ENCODE results near the gene LAMA5.
"Not testable (repeated sequence)": the region's sequence is repeated elsewhere in the genome, so short reads cannot be mapped to it uniquely, and the experiment has no call there.

Gene LAMA5

DNA sequence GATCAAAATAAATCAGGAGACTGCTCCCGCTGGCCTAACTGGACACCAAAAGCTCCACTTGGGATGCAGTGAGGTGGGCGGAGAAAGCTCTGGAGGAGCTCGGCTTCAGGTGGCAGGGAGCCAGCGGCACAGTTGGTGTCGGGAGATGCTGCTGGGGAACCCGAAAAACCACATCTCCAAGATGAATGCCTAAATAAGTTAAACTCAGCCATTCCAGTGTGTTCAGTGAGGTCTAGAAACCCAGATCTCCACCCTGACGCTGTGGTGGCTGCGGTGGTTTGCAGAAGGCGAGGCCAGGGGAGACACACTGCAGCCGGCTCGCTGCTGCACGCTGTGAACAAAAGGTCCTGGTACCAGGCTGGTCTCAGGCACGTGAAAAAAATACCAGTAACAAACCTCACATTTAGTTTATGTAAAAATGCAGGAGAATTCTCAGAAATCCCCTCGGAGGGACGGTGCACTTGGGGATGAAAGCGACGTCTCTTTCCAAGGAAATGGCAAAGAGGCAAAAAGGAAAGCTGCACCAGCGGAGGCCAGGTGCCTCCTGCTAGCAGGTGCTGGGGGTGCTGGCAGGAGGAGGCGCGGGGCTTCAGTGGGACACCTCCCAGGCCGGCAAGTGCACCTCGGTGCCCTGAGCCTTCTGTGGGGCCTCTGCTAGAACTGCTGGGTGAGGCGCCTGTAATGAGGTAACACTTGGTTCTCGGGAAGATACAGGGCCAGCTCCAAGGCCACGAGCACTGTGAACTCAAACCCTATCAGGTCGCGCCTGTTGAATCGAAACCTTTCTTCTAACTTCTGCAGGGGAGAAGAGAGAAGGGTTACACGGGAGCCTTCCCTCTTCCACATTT, 23.4 kb upstream of the LAMA5 start:
- DNase-seq (ENCODE audit: low read depth, low spot score), result no peak

DNA sequence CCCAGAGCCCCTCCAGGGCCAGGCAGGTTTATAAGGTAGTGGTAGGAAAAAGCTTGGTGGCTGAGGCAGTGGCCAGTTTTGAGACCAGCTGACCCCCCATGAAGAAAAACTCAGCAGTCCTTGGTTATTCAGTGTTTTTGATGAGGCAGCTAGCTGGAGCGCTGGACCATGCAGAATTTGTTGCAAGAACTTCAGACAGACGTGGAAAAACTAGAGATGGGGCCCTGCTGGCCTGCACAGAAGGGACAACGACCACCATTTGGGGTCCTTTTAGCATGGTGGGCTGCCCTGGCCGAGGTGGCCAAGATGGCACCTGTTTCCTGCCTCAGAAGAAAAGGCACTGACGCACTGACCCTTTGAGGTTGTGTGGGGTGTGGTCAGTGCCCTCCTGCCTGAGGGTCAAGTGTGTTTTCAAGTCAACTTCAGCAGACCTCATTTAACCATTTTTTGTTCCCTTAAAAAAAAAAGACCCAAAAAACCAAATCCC, 22.5 kb upstream of the LAMA5 start:
- no peak for DNase-seq (ENCODE audit: low read depth, low spot score)

DNA sequence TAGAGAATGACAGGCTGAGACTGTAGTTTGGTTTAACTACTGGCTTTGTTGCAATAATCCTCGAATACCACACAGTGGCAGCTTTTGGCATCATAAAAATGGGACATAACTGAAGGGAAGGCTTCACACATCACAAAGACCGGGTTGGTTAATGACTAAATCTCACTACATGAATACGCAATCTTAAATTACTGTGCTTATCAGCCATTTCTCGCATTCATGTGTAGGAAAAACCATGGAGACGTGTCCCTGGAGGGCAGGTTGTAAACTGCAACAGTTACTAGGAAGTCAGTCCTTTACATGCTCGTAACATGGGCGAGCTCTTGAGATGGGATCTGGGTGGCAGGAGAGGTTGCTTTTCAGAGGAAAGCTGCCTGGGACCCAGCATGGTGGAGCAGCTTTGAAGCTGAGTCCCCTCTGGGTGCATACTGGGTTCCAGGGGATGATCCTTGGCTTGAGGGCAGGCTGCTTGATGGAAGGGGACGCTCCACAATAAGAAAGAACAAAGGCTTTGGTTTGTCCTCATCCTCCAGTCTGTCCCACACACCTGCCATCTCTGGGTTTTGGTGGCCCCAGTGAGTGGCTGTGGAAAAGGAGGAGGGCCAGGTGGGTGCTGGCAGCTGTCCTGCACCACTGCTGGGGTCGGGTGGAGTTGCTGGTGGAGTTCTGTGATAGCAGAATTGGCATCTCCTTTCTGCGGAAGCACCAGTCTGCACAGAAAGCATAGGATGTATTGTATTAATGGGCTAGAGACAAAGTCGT, 21.9 kb upstream of the LAMA5 start:
- DNase-seq (ENCODE audit: low read depth, low spot score), result no peak

DNA sequence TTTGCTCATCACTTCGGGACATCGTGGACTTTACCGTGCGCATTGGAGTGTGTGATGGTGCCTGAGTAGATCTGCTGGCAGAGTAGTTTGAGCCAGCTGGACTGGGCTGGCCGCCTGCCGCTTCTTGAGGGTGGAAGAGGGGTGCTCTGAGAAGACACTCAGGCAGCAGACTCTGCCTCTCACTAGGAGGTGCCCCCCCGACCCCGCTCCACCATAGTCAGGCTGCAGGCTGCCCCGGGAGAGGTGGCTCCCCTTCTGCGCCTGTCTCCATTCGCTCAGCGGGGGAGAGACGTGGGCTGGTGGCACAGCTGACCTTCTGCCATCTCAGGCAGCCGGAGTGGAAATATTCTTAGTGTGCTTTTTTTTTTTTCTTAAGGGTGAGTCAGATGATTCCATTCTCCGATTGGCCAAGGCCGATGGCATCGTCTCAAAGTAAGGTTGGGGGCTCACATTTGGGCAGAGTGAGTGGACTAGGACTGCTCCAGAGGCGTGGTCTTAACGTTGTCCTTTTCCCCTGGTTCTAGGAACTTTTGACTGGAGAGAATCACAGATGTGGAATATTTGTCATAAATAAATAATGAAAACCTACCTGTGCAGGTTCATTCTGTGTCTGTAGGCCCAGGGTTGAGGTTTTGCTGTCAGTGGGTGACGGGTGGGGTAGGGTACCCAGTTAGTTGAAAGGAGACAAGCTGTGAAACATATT, 21.0 kb upstream of the LAMA5 start:
- DNase-seq (ENCODE audit: low read depth, low spot score), result no peak

DNA sequence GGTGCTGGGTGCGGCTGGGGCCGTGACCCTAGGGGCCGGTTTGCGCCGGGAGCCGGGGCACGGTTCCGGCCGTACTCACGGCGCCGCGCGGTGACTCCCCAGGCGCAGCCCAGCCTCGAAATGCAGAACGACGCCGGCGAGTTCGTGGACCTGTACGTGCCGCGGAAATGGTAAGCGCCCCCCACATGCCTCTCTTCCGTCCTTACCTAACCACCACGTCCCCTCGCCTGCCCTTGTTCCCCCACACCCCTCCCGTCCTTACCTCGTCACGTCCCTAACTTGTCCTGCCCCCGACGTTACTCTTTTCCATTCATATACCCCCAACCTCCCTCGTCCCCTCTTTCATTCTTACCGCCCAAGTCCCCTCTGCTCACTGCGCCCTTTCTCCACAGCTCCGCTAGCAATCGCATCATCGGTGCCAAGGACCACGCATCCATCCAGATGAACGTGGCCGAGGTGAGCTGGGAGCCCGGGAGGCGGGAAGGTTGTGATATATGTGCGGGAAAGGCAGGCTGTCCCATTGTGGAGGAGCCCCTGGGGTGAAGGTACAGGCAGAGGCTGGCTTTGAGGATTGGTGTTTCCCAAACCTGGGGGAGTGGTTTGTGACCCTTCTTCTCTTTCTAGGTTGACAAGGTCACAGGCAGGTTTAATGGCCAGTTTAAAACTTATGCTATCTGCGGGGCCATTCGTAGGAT, 20.3 kb upstream of the LAMA5 start:
- DNase-seq (ENCODE audit: low read depth, low spot score), result no peak

DNA sequence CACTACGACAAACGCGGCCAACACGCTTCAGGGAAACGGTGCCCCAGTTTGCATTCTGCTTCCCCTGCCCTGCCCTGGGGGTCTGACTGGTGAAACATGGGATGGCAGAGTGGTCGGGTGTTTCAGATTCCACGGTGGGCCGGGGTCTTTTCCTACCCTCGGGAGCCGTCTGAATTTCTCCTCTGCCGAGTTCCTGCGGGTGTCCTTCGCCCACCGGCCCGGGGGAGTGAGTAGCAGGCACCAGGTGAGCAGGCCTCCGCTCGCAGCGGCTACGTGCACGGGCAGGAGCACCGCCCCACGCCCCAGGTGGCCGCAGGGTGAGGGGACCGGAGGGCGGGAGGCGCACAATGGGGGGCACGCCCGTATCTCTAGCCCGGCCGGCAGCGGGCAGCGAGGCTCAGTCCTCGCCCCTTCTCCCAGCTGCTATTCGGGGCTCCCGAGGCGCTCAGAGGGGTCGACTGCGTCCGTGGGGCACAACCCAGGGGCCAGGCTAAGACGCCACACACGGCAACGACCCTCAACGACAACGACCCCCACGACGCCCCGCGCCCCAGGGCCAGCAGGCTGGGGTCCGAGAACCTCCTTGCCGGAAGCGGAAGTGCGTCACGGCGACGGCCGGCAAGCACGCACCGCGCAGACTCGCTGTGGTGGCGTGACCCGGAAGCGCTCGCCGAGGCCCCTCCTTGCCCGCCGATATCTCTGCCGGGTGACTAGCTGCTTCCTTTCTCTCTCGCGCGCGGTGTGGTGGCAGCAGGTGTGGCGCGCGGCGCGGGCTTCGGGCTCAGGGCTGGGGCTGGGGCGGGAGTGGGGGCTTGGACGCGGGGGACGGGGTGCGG, 19.5 kb upstream of the LAMA5 start, which contains the start of gene RPS21:
Gene RPS21, plus strand, starts transcription at position 721 of the 836 bp plus-strand sequence. CDS start 236 bp downstream, outside the sequence.
- DNase-seq (ENCODE audit: low read depth, low spot score), result no peak

DNA sequence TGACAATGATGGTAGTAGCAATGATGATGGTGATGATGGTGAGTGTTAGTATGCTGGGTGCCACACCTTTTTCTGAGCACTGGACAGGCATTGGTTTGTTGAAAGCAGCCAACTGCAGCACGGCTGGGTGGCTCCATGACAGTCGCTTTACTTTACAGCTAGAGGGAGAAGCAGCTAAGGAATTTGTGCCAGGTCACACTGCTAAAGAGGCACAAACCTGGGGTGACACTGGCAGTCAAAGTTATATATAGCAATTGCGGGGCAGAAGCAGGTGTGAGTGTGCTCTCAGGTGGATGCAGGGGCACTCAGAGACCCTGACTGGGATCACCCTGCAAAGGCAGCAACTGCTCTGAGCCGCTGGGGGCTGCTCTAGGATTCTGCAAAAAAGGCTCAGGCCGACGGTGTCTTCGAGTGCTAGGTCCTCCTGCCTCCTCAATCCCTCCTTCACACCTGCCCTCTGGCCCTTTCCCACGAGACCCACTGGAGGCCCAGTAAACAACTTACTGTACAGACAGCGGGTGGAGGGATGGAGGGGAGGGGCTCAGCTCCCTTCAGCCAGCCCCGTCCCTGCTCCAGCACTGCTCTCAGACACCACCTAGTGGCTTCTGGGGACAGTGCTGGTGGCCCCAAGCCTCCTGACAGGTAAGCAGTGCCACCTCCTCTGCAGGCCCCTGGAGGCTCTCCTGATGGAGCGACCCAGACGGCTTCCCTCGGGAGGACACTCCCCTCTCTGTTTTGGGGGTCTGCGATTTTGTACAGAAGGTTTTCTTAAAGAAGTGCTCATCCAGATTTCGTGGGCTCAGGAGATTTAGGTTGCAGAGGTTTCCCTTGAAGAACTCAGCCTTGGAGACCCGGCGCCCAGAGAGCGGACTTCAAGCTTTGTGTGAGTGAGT, 15.4 kb upstream of the LAMA5 start:
- DNase-seq (ENCODE audit: low read depth, low spot score), result no peak

DNA sequence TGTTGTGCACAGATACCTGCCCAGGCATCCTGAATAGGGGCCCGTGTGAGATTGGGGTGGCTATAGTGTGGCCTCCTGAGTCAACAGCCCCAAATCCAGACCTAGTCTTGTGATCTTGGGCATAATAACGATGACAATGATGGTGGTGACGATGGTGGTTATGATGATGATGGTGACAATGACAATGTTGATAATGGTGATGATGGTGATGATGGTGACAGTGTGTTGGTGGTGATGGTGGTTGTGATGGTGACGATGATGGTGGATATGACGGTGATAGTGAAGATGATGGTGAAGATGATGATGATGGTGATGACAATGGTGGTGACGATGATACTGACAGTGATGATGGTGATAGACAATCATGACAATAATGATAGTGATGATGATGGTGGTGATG, 14.7 kb upstream of the LAMA5 start:
- DNase-seq (ENCODE audit: low read depth, low spot score), result no peak

DNA sequence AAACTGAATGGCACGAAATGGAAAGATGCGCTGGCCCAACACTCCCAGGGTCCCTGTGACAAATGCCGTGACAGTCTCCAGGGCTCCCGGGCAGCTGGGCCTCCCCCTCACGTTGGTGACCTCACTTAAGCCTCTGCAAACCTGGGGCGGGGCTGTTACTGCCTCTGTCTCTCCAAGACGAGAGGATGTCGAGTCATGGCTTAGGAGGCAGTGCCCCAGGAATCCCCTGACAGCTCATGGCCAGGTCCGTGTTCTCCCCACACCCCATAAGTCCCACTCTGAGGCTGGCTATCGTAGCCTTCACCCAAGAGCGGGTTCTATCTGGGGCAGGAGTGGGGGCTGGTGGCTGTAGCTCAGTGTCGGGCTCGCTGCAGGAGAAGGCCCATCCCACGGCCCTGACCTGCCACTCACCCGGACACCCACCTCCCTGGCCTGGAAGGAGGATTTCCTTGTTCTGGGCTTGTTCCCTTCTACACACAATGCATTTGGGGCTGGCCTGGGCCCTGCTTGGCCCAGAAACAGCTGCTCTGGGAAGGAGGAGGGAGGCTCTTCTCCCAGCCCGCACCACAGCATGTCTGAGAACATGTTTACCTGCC, 14.2 kb upstream of the LAMA5 start:
- DNase-seq (ENCODE audit: low read depth, low spot score), result no peak

DNA sequence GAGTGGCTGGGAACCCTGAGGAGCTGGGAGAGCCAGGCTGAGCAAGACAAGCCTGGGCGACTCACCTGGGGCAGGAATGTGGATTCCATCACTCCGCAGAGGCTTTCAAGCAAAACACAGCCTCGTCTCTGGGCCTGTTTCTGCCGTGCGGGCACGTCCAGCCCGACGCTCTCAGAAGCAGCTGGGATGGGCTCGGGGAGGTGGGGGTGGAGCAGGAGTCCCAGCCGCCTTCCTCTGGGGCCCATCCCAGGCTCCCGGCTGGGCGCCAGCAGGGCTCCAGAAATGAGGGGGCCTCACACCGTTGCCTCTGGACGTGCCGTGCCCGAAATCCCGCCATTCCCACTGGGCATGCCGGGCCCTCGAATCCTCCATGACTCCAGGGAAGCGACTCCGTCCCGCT, 11.1 kb upstream of the LAMA5 start:
- no peak for DNase-seq (ENCODE audit: low read depth, low spot score)

DNA sequence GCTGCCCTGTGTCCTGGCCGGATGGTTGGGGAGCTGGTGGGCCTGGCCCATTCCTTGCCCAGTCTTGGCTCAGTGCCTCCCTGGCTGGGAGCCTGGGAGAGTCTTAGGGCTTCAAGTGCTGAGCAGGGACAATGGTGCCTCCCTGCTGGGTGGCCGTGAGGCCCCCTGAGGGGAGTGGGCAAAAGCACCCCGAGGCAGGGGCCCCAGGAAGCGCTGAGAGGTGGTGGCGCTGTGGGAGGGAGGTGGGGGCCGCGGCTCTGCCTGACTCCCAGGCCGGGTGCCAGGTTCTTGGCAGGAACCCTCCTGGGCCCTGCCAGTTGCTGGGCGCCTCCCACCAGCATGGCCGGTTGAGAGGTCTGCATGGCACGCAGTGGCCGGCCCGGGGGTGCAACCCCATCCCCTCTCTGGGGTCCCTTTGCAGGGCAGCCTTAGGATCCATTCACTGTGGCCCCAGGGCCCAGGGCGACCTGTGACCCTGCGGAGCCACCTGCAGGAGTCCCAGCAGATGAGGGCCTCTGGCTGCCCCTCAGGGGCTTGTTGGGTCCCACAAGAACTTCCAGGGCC, 10.6 kb upstream of the LAMA5 start:
- no peak for DNase-seq (ENCODE audit: low read depth, low spot score)

DNA sequence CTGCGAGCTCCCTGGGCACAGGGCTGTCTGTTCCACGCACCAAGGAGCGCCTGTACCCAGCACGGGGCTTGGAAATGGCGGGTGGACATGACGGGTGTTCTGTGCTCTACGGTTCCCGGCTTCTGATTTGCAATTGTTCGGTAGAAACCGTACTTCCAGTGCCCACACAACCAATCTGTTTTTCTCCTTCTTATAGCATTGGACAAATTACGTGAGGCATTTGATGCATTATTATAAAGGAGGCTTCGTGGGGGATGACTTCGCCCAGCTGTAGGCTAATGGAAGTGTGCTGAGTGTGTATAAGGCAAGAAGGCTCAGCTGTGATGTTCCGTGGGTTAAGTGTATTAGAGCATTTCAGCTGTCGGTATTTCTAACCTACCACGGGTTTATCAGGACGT, 10.0 kb upstream of the LAMA5 start:
- no peak for DNase-seq (ENCODE audit: low read depth, low spot score)

DNA sequence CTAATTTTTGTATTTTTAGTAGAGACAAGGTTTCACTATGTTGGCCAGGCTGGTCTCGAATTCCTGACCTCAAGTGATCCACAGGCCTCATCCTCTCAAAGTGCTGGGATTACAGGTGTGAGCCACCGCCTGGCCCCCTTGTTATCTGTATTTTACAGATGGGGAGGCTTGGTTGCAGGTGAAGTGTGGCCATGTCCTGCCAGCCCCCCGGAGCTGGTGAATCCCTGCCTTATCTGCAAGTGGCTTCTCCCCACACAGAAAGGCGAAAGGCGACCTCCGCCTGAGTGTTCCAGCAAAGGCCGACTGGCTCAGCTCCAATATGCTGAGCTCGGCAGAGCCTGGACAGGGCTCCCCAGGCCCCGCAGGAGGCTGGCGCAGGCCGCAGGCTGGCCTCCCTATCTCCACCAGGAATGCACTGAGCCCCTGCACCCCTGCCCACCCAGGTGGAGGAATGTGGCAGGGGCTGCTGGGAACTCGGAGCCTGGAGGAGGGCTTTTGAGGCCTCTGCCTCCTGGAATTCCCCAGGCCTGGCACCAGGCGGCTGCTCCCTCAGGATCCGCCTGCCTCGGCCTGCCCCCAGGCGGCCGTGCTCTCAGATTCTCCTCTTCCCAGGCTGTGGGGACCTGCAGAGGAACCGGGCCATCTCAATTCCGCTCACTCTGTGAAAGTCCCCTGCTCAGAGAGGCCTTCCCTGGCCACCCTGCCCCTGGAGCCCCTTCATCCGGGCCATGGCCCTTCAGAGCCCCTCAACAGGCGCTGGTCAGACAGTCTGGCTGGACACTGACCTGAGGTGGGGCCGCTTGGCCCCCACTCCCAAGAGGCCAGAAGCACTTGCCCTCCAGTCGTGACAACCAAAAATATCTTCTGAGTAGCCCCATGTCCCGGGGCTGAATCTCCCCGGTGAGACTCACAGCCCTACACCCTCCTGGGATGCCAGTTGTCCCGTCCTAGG, 9.3 kb upstream of the LAMA5 start:
- no peak for DNase-seq (ENCODE audit: low read depth, low spot score)

DNA sequence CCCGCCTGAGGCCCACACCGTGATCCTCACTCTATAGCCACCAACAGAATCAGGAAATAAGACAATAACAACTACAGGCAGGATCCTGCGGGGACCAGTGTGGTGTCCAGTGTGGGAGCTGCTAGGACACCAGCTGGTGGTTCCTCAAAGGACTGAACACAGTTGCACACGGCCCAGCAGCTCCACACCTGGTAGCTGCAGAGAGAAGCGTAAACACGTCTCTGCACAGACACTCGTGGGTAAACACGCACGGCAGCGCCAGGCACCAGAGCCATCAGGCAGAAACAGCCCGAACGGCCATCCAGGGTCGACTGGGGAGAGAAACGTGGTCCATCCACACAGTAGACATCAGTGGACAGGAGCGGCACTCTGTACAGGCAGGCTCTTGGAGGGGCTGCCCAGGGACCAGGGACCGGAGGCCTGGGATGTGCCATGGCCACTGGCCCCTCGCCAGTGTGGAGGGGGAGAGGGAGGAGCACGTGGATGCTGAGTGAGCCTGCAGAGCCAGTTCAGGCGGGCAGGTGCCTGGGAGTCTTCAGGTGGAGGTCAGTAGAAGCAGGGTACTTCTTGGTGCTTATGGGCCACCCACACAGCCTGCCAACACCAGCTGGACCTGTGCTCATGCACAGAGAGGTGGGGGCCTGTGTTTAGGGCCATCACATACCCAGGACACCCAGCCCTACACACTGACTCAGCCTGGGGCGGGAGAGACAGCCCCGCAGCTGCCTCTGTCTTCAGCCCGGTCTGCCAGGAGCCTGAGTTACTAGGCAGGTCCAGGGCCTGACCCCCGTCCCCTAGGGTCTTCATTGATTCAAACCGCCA, 7.4 kb upstream of the LAMA5 start:
- no peak for DNase-seq (ENCODE audit: low read depth, low spot score)

DNA sequence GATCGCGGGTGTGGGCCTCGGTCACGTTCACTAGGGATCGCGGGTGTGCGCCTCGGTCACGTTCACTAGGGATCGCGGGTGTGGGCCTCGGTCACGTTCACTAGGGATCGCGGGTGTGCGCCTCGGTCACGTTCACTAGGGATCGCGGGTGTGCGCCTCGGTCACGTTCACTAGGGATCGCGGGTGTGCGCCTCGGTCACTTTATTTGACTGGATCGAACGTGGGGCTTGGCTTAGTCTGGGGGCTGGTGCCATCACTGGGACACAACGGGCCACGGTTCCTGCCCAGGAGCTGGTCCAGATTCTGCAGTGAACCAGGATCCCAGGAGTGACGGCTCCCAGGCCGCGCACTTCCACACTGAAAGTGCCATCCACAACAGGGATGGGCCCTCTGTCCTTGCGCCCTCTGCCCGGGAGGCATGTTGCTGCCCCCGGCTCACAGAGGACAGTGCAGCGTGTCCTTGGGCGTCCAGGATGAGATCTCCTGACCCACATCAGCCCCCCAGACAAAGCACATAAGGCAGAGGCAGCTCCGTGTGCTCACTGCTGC, 6.6 kb upstream of the LAMA5 start:
- DNase-seq (ENCODE audit: low read depth, low spot score), result not testable (repeated sequence)
